Inferior parietal cortex (tissue), 1 donor: ENCODE results near the gene GRIN2D.

Experiments used
- DNase-seq: peaks from one replicate; pipeline ENCODE4 v3.0.0-alpha.2; 2016; ENCODE audit errors: extremely low spot score

The GRIN2D gene

GRCh38 chr19:48398102-48398374 is 4.6 kb downstream of the GRIN2D start:
- no peak for DNase-seq

GRCh38 chr19:48398375-48399235 is 5.1 kb downstream of the GRIN2D start:
- no peak for DNase-seq

- DNase-seq, result no peak
These were observed 6.7 kb downstream of the GRIN2D start for GRCh38 chr19:48400018-48400742.

GRCh38 chr19:48401287-48401686 is 7.8 kb downstream of the GRIN2D start:
- DNase-seq, result no peak

- peak; percentile 50 for DNase-seq
These were observed 10.1 kb downstream of the GRIN2D start for GRCh38 chr19:48403606-48404005.

GRCh38 chr19:48405010-48405659 is 11.7 kb downstream of the GRIN2D start:
- DNase-seq, result no peak

GRCh38 chr19:48405850-48406249 is 12.4 kb downstream of the GRIN2D start:
- no peak for DNase-seq

GRCh38 chr19:48413879-48414587 is 20.6 kb downstream of the GRIN2D start:
- DNase-seq, result no peak

- no peak for DNase-seq
These were observed 21.9 kb downstream of the GRIN2D start for GRCh38 chr19:48415395-48415794.

- no peak for DNase-seq
These were observed 22.3 kb downstream of the GRIN2D start for GRCh38 chr19:48415806-48416221.

GRCh38 chr19:48417421-48417820 is 24.0 kb downstream of the GRIN2D start:
- no peak for DNase-seq

GRCh38 chr19:48418317-48419064 is 25.0 kb downstream of the GRIN2D start:
- no peak for DNase-seq

GRCh38 chr19:48419158-48419920 is 25.9 kb downstream of the GRIN2D start:
- DNase-seq, result no peak

- no peak for DNase-seq
These were observed 28.1 kb downstream of the GRIN2D start for GRCh38 chr19:48421548-48421947.

GRCh38 chr19:48424694-48425219 is 31.3 kb downstream of the GRIN2D start:
- no peak for DNase-seq

GRCh38 chr19:48428670-48429069 is 35.2 kb downstream of the GRIN2D start:
- DNase-seq, result no peak

- no peak for DNase-seq
These were observed 39.9 kb downstream of the GRIN2D start for GRCh38 chr19:48433337-48433736.

- DNase-seq, result no peak
These were observed 43.1 kb downstream of the GRIN2D start for GRCh38 chr19:48436586-48436985.

- DNase-seq, result no peak
These were observed 48.0 kb downstream of the GRIN2D start for GRCh38 chr19:48441360-48442050.
